OCI-LY1 (cell line): ENCODE results near the gene METTL9.
A peak's percentile ranks its signal among the peaks of the same experiment; 100 is the strongest.
"Not testable (repeated sequence)": the region's sequence is repeated elsewhere in the genome, so short reads cannot be mapped to it uniquely, and the experiment has no call there.

ENCODE experiments used
- H2AFZ ChIP-seq: fragments of 200-600 bp; sonication (generic), shearing (Covaris generic); 2 replicates; pipeline ENCODE4 v1.6.0; 2014; ENCODE audit warnings: antibody characterized with exemption, mild to moderate bottlenecking, low read length
- H3F3A ChIP-seq: fragments of 200-600 bp; sonication (generic), shearing (Covaris generic); 2 replicates; pipeline ENCODE4 v1.6.0; 2014; ENCODE audit warnings: mild to moderate bottlenecking, antibody characterized with exemption, low read length, moderate library complexity; ENCODE audit not compliant: insufficient read depth
- H3K27ac ChIP-seq: fragments of 200-600 bp; sonication (generic); 2 replicates; pipeline ENCODE4 v1.5.1; 2014; ENCODE audit warnings: low read length, mixed run types, mild to moderate bottlenecking, low read depth; ENCODE audit not compliant: poor library complexity, severe bottlenecking
- H3K27me3 ChIP-seq: fragments of 200-600 bp; sonication (generic); 2 replicates; pipeline ENCODE4 v1.6.0; 2014; ENCODE audit warnings: antibody characterized with exemption, mild to moderate bottlenecking, low read length, moderate library complexity; ENCODE audit not compliant: insufficient read depth
- H3K36me3 ChIP-seq: fragments of 200-600 bp; sonication (generic); 2 replicates; pipeline ENCODE4 v1.6.1; 2014; ENCODE audit warnings: mild to moderate bottlenecking, antibody characterized with exemption, low read length, moderate library complexity, mixed read lengths; ENCODE audit not compliant: insufficient read depth
- H3K4me1 ChIP-seq: fragments of 200-600 bp; sonication (generic); 2 replicates; pipeline ENCODE4 v1.5.1; 2014; ENCODE audit warnings: mild to moderate bottlenecking, low read length, moderate library complexity; ENCODE audit not compliant: insufficient read depth, severe bottlenecking
- H3K4me2 ChIP-seq: fragments of 200-600 bp; sonication (generic), shearing (Covaris generic); 2 replicates; pipeline ENCODE4 v1.6.1; 2014; ENCODE audit warnings: low read length
- H3K4me3 ChIP-seq: fragments of 200-600 bp; sonication (generic); 2 replicates; pipeline ENCODE4 v1.5.1; 2014; ENCODE audit warnings: low read length, low read depth, mild to moderate bottlenecking, mixed read lengths; ENCODE audit not compliant: poor library complexity, severe bottlenecking
- H3K79me2 ChIP-seq: fragments of 200-600 bp; shearing (Covaris generic); 2 replicates; pipeline ENCODE4 v1.6.1; 2016; ENCODE audit warnings: mixed run types, low read length, mixed read lengths; ENCODE audit not compliant: insufficient read depth
- H3K9ac ChIP-seq: fragments of 200-600 bp; sonication (generic), shearing (Covaris generic); 2 replicates; pipeline ENCODE4 v1.6.1; 2014; ENCODE audit warnings: mild to moderate bottlenecking, low read length, mixed read lengths
- H3K9me2 ChIP-seq: fragments of 200-600 bp; sonication (generic), shearing (Covaris generic); 2 replicates; pipeline ENCODE4 v1.6.1; 2014; ENCODE audit warnings: low read depth, mild to moderate bottlenecking, low read length, mixed read lengths
- H3K9me3 ChIP-seq: fragments of 200-600 bp; shearing (Covaris generic); 2 replicates; pipeline ENCODE4 v1.6.1; 2014; ENCODE audit warnings: low read length, mixed read lengths
- H4K20me1 ChIP-seq: fragments of 200-600 bp; sonication (generic), shearing (Covaris generic); 2 replicates; pipeline ENCODE4 v1.6.0; 2016; ENCODE audit warnings: mild to moderate bottlenecking, low read length; ENCODE audit not compliant: insufficient read depth
- CTCF ChIP-seq: fragments of 200-600 bp; sonication (generic), shearing (Covaris generic); IDR thresholded peaks from 2 replicates; pipeline ENCODE4 v1.5.1; 2017; ENCODE audit warnings: mild to moderate bottlenecking, antibody characterized with exemption, low read length, moderate library complexity, mixed read lengths
- EZH2 ChIP-seq: fragments of 200-600 bp; sonication (generic), shearing (Covaris generic); IDR thresholded peaks from 2 replicates; pipeline ENCODE4 v1.8.0; 2017; ENCODE audit warnings: borderline replicate concordance, mixed run types, mild to moderate bottlenecking, antibody characterized with exemption, low read length, moderate library complexity, mixed read lengths

Gene METTL9

GRCh38 chr16:21684199-21684598 is 84.8 kb downstream of the METTL9 start:
- no peaks in the 10 kb centered on the region for H3K4me1 ChIP-seq
- H3K9ac ChIP-seq = no peak overlapping the region
- no peaks in the 10 kb centered on the region for H3K9me3 ChIP-seq
- no peaks in the 10 kb centered on the region for H3K79me2 ChIP-seq
- TF ChIP-seq CTCF (peak; percentile 88), EZH2 (no peak)
- no peaks in the 10 kb centered on the region for H3K9me2 ChIP-seq
- H3K4me2 ChIP-seq = no peak overlapping the region
- H3K27me3 ChIP-seq = no peaks in the 10 kb centered on the region
- no peaks in the 10 kb centered on the region for H3K36me3 ChIP-seq
- H3F3A ChIP-seq = no peaks in the 10 kb centered on the region
- H3K27ac ChIP-seq = no peak overlapping the region
- H2AFZ ChIP-seq = no peak overlapping the region
- H3K4me3 ChIP-seq = no peak overlapping the region
- H4K20me1 ChIP-seq = no peaks in the 10 kb centered on the region

GRCh38 chr16:21685034-21685455 is 85.7 kb downstream of the METTL9 start:
- H2AFZ ChIP-seq = no peak overlapping the region
- H3K27me3 ChIP-seq = no peaks in the 10 kb centered on the region
- TF ChIP-seq CTCF (no peak), EZH2 (no peak)
- no peaks in the 10 kb centered on the region for H4K20me1 ChIP-seq
- no peaks in the 10 kb centered on the region for H3K9me2 ChIP-seq
- no peaks in the 10 kb centered on the region for H3F3A ChIP-seq
- no peaks in the 10 kb centered on the region for H3K4me1 ChIP-seq
- no peak overlapping the region for H3K9ac ChIP-seq
- H3K9me3 ChIP-seq = no peaks in the 10 kb centered on the region
- H3K79me2 ChIP-seq = no peaks in the 10 kb centered on the region
- no peak overlapping the region for H3K4me3 ChIP-seq
- no peak overlapping the region for H3K4me2 ChIP-seq
- H3K36me3 ChIP-seq = no peaks in the 10 kb centered on the region
- no peak overlapping the region for H3K27ac ChIP-seq

GRCh38 chr16:21689107-21689506 is 89.7 kb downstream of the METTL9 start:
- Histone ChIP-seq H3K36me3 (no peaks in the 10 kb centered on the region), H3K79me2 (no peaks in the 10 kb centered on the region), H2AFZ (no peak overlapping the region), H3K27me3 (peaks cover 4% of the 10 kb centered on the region; the same call in 1 of the 2 replicates), H3K4me1 (no peaks in the 10 kb centered on the region), H3K27ac (no peak overlapping the region), H3F3A (no peaks in the 10 kb centered on the region), H4K20me1 (no peaks in the 10 kb centered on the region), H3K4me3 (no peak overlapping the region), H3K9ac (no peak overlapping the region), H3K9me3 (no peaks in the 10 kb centered on the region), H3K4me2 (no peak overlapping the region), H3K9me2 (no peaks in the 10 kb centered on the region)
- TF ChIP-seq EZH2 = no peak

- H3K9ac ChIP-seq, H3K36me3 ChIP-seq, H3K27me3 ChIP-seq, H3K9me3 ChIP-seq, H2AFZ ChIP-seq, H3K4me3 ChIP-seq, H3K4me2 ChIP-seq, H3K4me1 ChIP-seq, H4K20me1 ChIP-seq, H3K27ac ChIP-seq, H3K79me2 ChIP-seq, H3K9me2 ChIP-seq, H3F3A ChIP-seq: not testable (repeated sequence)
These were observed 91.6 kb downstream of the METTL9 start for GRCh38 chr16:21690967-21691366.
